GM19240 (cell line): ENCODE results near the gene LBX2.

Source experiments
- DNase-seq: peaks from one replicate; pipeline ENCODE4 v3.0.0; 2011; ENCODE audit warnings: low spot score; ENCODE audit not compliant: insufficient read length

Gene LBX2

DNA sequence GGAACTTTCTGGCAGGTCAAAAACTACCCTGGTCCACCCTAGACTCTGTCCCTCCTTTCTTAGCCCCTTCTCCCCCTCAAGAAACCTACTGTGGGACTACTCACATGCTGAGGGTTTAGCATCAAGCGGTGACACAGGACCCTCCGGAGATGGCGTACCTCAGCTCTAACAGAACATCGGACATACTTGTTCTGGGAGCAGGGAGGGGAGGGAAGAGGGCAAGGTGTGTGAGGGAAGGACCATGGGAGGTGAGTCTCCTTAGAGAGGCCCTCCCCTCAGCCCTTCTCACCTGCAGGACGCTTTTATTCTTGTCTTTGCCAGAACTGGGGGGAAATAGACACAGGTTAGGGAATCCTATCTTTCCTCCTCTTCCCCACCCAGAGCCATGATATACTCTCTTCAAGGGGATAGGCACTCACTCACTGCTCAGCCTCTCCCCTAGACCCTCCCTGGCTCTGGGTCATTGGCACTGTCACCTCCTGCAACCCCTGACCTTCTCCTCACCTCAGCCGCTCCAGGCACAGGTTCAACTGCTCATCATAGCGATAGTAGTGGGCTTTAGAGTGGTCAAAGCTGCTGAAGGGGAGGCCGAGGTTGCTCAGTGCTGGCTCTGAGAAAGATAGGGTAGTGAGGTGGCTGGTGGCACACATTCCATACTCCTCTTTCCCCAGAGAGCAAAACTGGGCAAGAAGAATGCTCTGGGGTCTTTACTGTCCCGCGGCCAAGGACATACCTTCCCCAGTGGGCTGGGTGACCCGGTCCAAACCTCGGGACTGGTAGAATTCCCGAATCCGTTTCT, 6.2 kb upstream of the LBX2 start:
- no peak for DNase-seq

DNA sequence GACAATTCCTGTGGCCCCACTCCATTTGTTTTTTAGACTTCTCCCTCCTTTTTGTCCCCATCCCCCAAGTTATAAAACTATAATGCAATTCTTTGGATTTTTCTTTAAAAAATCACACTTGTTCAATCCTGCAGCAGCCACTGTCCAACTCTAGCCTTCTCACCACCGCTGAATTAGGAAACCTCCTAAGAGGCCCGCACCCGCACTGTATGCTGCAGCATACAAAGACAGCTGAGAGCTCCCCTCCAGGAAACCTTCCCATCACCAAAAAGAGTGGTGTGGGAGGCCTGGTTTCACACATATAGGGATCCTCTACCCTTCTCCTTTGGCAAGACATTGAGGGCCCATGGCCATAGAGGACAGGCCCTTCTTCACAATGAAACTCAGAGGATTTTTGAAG, 5.2 kb upstream of the LBX2 start:
- DNase-seq: no peak

DNA sequence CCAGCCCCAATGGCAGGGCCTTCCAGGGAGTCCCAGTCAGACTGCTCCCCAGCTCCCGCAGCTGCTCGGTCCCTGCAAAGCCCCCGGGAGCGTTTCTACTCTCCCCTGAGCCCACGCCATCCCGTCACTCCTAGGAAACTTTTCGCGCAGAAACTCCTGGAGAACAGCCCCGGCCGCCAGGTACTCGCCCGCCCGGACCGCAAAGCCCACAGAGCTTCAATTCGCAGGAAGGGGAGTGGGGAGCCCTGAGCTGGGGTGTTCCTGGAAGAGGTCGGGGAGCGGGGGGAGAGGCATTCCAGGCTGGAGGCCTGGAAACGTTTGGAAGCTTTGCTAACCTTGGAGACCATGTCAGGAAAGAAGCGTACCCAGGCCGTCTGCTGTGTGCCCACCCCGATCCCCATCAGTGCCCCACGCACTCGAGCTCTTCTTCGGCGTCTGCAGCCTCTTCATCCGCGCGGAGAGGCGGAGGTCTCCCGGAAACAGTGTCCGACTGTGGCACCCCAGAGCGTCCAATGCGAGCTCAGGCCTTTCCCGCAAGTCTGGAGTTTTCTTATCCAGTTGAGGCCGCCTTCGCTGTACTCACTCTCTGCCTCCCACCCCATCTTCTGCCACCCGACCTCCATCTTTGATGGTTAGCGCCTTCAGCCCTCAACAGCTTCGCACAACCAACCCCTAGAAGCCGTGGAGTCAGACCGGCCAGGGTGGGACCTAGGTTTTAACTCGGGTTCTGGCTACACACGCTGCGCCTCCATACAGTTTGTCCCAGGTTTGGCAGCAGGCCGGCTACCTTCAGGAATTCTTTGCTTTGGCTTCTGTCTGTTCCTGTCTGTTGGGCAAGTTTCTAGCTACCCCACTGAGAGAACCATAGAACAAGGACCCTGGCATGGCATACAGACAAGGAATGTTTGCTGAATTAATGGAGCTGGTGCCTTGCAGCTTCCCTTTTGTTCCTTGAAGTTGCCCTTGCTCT, 4.4 kb upstream of the LBX2 start:
- DNase-seq: no peak

DNA sequence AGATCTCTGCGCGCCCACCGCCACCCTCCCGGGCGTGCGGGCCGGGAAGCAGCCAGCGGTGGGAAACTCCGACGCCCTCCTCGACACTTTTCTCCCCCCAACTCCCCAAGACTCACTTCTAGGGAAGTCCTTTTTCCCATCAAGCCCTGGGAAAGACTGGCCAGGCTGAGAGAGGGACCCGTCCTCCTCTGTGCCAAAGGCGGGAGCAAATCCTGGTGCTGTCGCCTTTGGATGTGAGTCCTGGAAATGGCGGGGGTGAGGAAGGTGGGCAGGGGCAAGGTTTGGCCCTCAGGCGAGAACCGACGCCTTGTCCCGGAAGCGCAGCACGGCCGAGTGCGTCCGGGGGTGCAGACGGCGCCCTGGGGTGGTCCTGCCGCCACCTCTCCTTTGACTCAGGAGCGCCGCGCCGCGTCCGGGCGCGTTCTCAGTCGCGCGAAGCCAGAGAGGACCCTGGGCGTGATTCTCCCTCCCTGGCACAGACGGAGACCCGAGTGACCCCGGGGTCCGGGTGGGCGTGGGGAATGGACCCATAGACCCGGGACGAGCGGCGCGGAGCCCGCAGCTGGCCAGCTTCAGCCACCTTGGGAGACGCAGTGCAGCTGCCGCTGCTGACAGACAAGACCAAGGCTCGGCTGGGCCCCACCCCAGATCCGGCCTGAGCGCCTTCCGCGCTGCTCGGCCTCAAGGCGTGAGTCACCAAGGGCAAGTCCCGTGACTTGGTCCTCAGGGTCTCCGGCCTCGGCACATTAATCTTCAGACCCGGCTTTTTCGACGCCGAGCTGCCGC, 3.5 kb upstream of the LBX2 start:
- DNase-seq: no peak

DNA sequence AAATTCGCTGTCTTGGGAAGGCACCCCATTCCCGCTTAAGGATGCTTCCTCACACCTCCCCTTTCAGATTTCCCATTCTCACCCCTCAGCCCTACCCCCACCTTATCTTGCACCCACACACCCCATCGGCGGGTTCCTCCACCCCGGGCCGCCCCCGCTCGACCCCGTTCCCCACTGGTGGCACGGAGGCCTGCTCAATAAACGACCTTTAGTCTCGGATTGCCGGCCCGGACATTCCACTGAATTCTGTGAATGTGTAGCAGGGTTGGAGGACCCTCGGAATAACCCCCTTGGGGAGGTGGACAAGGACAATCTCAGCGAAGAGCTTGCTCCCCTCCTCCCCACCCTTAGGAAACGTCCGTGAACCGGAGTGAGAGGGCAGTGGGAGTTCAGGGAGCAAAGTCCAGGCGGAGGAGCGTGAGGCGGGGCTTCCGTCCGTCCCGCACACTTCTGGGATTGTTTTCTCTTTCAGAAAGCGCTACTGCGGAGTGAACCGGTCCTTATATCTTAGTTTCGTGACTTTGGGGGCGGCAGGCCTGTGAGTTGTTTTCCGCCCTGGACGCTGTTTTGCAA, 2.8 kb upstream of the LBX2 start:
- no peak for DNase-seq

DNA sequence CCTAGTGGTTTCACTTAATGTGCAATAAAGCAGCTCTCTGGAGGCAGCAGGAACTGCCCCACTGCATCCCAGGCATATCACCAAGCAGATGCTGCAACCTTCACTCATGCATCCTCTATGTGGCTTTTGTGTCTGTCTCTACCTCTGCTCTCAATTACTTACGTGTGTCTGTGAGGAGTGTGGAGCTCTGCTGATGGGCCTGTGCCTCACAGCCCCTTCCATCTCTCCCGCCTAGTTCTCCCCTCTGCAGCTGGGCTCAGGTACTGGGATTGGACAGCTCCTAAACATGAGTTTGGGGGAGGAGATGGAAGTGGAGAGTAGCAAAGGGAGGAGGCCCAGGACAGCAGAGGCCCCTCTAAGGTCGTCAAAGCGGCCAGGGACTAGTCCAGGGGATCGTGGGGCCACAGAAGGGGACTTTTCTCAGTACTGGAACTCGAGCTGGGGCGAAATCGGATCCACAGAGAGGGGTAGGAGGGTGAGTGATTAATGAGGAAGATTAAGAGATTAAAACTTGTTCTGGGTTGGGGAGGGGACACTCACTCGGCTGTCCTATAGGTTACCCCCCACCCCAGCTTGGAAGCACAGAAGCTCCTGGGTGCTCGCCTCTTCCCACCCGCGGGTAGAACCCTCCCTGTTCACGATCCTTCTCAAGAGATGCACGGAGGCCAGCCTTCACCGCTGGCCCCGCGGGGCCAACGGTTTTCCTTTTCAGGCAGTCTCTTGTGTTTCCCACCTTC, 2.1 kb upstream of the LBX2 start:
- DNase-seq: no peak

DNA sequence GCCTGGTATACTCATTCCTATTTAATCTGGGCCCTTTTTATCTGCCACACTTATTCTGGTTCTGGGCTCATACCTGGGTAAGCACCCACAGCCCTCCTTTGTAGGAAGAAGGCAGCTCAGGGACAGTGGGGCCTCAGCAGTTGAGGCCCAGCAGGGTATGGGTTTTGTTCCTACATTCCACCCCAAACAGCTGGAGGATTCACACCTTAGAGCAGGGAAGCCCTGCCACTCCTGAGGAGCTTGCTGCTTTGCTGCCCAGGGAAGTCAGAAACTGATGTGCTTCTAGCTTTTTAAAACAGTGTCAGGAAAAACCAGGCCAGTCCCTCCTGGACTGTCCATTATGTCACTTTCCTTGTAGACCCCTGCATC, 1.2 kb upstream of the LBX2 start:
- no peak for DNase-seq

DNA sequence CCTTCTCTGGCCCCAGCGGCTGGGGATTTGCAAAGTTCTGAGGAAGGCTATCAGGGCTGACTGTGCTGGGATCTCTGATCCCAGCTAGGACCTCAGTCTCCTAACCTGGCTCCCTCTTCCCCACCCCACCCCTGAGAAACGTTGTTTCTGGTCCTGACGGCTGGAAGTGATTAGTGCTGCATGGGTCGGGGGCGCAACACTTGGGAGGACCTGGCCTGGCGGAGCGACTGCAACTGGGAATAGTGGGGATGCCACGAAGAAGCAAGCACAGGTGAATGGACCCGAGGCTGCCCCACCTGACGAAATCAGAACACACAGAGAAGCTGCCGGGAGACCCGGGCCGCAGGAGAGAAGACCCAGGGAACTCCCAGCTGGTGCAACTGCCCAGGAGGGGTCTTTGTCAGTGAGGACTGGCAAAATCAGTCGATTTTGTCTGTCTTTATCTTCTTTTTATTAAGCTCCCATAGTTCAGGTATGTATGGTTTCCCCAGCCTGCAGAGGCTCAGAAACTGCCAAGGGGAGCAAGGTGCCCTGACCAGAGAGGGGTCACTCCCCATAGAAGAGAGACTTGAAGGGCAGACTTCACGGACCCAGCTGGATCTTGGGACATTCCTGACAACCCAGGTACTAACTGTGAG, 656 bp upstream of the LBX2 start:
- DNase-seq: no peak

DNA sequence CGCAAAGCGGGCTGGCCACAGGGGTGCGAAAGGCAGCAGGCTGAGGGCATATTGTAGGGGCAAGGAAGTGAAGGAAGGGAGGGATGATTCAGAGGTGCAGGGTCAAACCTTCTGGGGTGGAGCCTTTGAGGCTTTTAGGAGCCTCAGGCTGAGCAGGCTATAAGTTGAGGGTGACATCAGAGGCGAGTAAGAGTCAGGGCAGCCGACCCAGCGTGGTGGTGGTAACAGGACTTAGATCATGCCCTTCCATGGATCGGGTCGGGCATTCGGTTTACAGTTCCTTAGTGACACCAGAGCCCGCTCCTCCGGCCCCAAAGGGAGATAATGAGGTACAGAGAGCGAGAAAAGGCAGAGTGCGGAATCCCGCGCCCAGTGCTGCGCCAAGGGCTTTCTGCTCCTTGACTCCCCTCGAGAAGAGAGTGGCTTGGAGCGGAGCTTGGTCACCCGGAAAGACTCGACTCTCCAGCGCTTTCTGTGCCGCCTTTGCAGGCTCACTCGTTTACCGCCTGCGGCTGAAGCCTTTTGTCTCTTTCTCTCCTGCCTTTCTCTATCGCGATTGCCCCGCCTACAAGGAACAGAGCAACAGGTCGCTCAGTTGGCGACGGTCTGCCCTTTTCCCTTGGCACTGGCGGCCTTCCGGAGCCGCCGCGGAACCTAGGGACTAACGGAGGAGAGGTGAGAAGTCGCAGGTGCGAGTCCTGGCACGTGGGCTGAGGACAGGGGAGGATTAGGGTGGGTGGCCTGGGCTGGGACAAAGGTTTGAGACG, 720 bp downstream of the LBX2 start:
- DNase-seq: no peak

DNA sequence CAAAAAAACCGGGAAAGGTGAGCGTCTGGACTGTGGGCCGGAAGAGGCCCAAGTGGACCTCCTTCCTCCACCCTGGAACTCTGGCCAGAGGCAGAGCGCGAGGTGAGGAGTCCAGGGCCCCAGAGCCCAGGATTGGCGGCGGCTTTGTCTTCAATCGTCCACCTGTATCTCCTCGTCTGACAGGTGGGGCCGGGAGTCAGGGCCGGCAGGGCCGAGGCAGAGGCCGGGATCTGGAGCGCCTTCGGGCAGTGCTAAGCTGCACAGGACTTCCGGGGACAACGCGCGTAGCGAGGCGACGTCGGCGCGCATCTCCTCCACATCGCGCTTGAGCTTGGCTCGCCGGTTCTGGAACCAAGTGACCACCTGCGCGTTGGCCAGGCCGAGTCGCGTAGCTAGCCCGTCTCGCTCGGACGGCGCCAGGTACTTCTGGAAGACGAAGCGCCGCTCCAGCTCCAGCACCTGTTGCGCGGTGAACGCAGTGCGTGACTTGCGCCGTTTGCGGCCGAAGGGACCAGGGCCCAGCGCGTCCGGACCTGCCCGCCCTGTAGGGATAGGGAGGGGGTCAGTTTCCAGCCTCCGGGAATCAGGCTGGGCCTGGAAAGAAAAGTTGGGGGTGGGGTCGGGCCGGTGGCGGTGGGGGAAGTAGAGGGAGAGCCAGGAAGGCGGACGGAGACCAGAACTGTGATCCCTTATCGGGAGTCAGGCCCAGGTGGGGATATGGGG, 1.5 kb downstream of the LBX2 start:
- no peak for DNase-seq

DNA sequence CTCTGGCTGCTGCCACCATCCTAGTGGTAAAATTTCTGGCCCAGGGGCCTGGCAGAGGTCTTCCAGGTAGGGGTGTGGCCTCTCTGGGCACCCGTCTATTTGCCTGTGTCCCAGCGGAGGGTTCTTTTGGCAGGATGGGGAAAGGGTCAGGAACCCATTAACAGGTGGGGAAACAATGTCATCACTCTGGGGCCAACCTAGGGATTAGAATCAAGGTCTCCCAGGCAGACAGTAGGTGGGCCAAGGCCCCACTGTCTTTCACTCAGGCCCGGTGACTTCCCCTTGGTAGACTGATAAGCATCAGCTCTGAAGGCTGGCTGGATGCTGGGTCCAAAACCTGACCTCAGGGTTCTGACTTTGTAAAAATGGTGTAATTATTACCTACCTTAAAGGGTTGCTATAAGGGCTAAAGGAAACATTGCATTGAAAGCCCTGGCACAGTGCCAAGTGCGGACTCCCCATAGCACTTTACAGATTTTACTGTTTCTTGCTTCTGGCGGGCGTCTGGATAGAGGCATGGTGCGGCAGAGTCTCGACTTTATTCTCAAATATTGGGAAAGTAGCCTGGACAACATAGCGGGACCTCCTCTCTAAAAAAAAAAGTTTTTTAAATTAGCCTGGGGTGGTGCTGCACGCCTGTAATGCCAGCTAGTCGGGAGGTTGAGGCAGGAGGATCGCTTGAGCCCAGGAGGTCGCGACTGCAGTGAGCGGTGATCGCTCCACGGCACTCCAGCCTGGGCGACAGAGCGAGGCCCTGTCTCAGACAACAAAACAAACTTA, 2.2 kb downstream of the LBX2 start:
- no peak for DNase-seq

DNA sequence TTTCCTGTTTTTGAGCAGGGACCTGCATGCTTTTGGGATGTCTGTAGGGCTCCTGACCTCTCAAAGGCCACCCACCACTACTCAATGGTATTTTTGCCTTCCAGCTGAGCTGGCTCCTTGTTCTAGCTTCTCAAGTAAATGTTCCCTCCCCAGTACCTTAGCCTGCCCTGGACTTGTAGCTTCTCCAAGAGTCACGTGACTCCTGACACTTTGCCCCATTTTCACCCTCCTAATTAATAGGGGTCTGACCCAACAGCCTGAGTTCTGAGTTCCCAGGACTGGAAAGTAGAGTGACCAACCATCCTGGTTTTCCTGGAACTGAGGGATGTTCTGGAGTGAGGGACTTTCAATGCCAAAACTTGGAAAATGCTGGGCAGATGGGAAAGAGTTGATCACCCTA, 4.0 kb downstream of the LBX2 start:
- no peak for DNase-seq

DNA sequence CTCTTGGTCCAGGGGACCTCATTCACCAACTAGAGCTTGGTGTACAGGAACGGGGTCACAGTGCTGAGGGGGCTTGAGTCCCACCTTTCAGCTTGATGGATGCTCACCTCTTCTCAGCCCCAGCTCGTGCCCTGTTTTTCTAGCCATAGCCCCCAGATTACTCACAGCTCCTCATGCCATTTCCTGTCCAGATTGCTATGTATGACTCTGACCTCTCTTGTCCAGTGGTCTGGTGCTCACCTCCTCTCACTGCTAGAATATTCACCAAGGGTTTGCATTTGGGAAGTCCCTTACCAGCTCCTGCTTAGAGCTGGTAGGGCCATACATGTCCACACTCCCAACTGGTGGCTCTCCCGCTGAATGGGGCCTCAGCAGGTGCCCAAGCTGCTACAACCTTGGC, 5.9 kb downstream of the LBX2 start:
- no peak for DNase-seq

DNA sequence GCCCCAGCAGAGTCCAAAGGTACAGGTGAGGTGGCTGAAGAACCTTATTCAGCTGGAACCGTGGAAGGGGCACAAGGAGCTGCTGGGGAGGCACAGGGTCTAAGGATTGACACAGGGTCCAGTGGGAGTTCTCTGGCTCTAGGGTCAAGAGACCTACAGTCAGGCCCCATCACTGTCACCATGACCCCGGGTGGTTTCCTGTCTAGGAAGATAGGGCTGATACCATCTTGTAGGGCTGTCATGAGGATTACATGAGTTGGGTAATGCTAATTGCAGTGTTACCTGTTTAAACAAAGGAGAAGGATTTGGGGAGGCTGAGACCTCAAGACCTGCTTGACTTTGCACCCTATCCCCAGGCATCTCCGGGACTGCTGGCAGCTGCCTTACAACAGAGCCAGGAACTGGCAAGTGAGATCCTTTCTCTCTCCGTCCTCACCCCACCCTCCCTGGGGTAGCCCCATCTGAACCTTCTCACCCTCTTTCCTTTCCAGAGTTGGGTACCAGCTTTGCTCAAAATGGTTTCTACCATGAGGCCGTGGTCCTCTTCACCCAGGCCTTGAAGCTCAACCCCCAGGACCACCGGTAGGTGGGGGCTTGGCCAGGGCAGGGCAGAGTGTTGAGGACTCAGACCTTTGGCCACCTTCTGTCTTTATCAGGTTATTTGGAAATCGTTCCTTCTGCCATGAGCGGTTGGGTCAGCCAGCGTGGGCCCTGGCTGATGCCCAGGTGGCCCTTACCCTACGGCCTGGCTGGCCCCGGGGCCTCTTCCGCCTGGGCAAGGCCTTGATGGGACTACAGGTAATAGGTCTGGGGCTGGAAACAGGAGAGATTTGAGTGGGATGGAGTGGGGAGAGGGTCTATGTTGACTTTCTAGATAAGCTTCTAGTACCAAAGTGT, 7.5 kb downstream of the LBX2 start:
- no peak for DNase-seq

DNA sequence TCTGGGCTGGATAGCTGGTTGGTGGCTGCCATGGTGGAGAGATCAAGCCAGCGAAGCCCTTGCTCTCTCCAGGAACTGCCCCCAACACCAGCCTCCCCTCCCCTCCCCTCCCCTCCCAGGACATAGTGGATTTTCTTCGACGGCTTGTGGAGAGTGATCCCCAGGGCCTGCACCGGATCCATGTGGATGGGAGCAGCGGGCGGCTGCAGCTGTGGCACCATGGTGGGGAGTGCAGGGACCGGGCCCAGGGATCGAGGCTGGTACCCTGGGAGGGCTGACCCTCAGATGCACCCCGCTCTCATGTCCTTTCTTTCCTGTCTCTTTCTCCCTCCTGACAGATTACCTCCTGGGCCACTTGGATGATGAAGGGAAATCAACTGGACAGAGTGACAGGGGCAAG, 9.5 kb downstream of the LBX2 start:
- no peak for DNase-seq

DNA sequence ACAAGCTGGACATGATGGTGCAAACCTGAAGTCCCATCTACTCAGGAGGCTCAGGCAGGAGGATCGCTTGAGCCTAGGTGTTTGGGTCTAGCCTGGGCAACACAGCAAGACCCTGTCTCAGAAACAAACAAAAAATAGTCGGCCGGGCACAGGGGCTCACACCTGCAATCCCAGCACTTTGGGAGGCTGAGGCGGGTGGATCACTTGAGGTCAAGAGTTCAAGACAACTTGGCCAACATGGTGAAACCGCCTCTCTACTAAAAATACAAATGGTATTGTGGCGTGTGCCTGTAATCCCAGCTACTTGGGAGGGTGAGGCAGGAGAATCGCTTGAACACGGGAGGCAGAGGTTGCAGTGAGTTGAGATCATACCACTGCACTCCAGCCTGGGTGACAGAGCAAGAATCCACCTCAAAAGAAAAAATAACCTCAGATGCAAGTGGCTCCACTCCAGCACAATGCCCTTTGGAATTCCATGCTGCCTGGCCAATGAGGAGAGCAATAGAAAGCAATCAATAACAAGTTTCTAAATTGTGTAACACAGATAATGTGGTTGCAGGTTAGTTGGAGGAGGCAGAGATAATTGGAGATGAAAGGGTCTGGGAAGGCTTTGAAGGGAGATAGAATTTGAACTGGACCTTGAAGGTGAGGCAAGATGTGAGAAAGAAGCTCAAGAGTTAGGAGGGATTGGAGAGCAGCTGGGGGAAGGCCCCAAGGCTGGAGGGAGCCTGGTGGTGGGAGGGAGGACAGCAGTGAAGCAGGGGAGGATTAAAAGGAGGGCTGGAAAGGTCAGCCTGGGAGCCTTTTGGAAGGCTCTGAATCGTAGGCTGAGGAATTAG, 10.5 kb downstream of the LBX2 start:
- no peak for DNase-seq
